Esophagus muscularis mucosa (tissue), 4 donors: ENCODE data around the gene MAGI1. TPM values are rescaled to one million over a fixed set of nuclear protein-coding genes. Genes with fewer than 3 reads are reported as not detected.

Source experiments
- DNase-seq: peaks from one replicate; pipeline ENCODE4 v3.0.0-alpha.2; 2017; ENCODE audit errors: extremely low spot score
- H3K27ac ChIP-seq, 4 donors: fragments of 200-600 bp; sonication (generic); replicated peaks in 1 of 4; 1 replicate in 3 of 4; 2 replicates in 1 of 4; pipeline ENCODE4 v1.5.1; 2016 to 2019; ENCODE audit warnings: mild to moderate bottlenecking in 1 of 4
- H3K27me3 ChIP-seq, 4 donors: fragments of 200-600 bp; sonication (generic); one replicate each; pipeline versions ENCODE4 v1.5.1 to v1.6.0; 2016 to 2019
- H3K36me3 ChIP-seq, 4 donors: fragments of 200-600 bp; sonication (generic); one replicate each; pipeline ENCODE4 v1.5.1; 2016 to 2019
- H3K4me1 ChIP-seq, 4 donors: fragments of 200-600 bp; sonication (generic); one replicate each; pipeline ENCODE4 v1.5.1; 2016 to 2019
- H3K4me3 ChIP-seq, 4 donors: fragments of 200-600 bp; sonication (generic); 1 replicate in 2 of 4; 2 replicates in 2 of 4; pipeline ENCODE4 v1.5.1; 2016 to 2019; ENCODE audit warnings: mild to moderate bottlenecking in 4 of 4, moderate library complexity in 1 of 4
- H3K9me3 ChIP-seq, 4 donors: fragments of 200-600 bp; sonication (generic); 1 replicate in 3 of 4; 2 replicates in 1 of 4; pipeline ENCODE4 v1.5.1; 2016 to 2019
- CTCF ChIP-seq, 3 experiments: fragments of 200-600 bp in 2 of 3; fragments of 450-650 bp in 1 of 3; sonication (generic) in 2 of 3; IDR thresholded peaks; one replicate each; pipeline ENCODE4 v1.5.1; 2017 to 2019; ENCODE audit warnings: antibody characterized with exemption in 3 of 3, mild to moderate bottlenecking in 2 of 3, moderate library complexity in 1 of 3
- EP300 ChIP-seq: sonication (generic); formaldehyde crosslinking; IDR thresholded peaks from one replicate; pipeline ENCODE4 v1.6.1; 2017; ENCODE audit warnings: antibody characterized with exemption
- POLR2A ChIP-seq: fragments of 450-650 bp; IDR thresholded peaks from one replicate; pipeline ENCODE4 v1.6.1; 2017; ENCODE audit warnings: antibody characterized with exemption, moderate library complexity, mild to moderate bottlenecking, low read depth
- POLR2AphosphoS5 ChIP-seq, 2 donors: sonication (generic); formaldehyde crosslinking; IDR thresholded peaks; one replicate each; pipeline ENCODE4 v1.6.1; 2017; ENCODE audit warnings: antibody characterized with exemption in 2 of 2
- WGBS: methylation state at CpG from one replicate; pipeline ENCODE4 v1.1.5; 2018; 5-methylcytosine and 5-hydroxymethylcytosine counted together
- intact Hi-C: fragments of 100-400 bp; cut with DNase I; formaldehyde crosslinking; loops from one replicate; pipeline ENCODE4 v1.15.1; 2023
- total RNA-seq, 4 donors: library from RNA; depleted of rRNA; stranded (reverse); fragments of >200 nt; gene quantifications; one replicate each; pipeline versions ENCODE4 v1.1.0 to v1.2.1, GENCODE V29; 2016

MAGI1 gene
- total RNA-seq, 4 donors from 2014 or later, result 17.1 to 35.1 (median 25.2) TPM

DNA sequence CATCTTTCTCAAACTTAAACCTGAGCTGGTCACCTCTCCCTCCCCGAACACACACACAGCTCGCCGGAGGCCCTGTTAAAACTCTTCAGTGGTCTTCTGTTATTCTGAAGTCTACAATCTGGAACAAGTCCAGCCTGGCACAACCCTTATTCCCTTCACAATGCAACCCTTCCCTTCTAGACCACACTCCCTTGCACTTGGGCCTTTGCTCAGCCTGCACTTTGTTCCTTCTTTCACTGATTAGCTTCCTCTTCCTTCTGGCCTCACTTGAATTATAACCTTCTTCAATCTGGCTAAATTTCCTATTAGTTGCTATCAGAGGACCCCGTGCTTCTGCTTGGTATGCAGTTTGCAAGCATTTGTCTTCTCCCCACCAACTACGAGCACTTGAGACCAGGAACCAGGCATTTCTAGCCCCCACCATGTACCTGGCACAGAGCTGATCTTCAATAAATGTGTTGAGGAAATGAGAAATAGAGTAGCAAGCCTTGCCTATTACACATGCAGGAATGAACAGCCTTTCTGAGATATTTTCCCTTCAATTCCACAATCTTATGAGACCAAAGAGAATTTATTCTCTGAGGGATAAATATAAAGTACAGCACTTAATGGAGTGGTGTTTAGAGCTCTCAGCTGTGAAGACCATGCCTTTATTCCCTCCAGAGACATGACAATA, 687.8 kb downstream of the MAGI1 start:
- WGBS, result 77% methylated on average over 5 of the region's 5 CpGs
- no peak for TF ChIP-seq EP300
- TF ChIP-seq CTCF (IDR thresholded peaks at IDR 0.05), result no peak
- no peak for TF ChIP-seq POLR2AphosphoS5 (IDR thresholded peaks at IDR 0.05)
- no peak for TF ChIP-seq POLR2A
- Histone ChIP-seq H3K36me3 (no peaks in the 10 kb centered on the region), H3K4me3 (no peak overlapping the region), H3K27ac (no peak overlapping the region), H3K9me3 (no peaks in the 10 kb centered on the region), H3K4me1 (peaks cover 0 to 9% (median 5%) of the 10 kb centered on the region in 4 donors), H3K27me3 (no peaks in the 10 kb centered on the region)
- intact Hi-C loops, result loop anchor here (5.0 kb wide), 1 partner anchor 619 kb away; no protein-coding TSS in a partner anchor
- no peak for DNase-seq

GRCh38 chr3:65348398-65348995, 690.2 kb downstream of the MAGI1 start:
- intact Hi-C loops, result no loop called here

GRCh38 chr3:65347166-65347565, 691.6 kb downstream of the MAGI1 start:
- no peaks in the 10 kb centered on the region for H3K36me3 ChIP-seq
- no peaks in the 10 kb centered on the region for H3K9me3 ChIP-seq
- no peaks in the 10 kb centered on the region for H3K4me1 ChIP-seq
- no peak for DNase-seq
- intact Hi-C loops, result no loop called here
- no peak overlapping the region for H3K27ac ChIP-seq
- H3K4me3 ChIP-seq, result no peak overlapping the region
- no peaks in the 10 kb centered on the region for H3K27me3 ChIP-seq
- 79% methylated on average over 1 of the region's 1 CpG for WGBS
- no peak for TF ChIP-seq CTCF (IDR thresholded peaks at IDR 0.05)
- no peak for TF ChIP-seq POLR2AphosphoS5 (IDR thresholded peaks at IDR 0.05)
- no peak for TF ChIP-seq POLR2A
- TF ChIP-seq EP300, result no peak

More at GRCh38 chr3:65348398-65348995, 690.2 kb downstream of the MAGI1 start:
- H3K36me3 ChIP-seq, result no peaks in the 10 kb centered on the region
- DNase-seq, result no peak
- TF ChIP-seq POLR2AphosphoS5 (IDR thresholded peaks at IDR 0.05), result no peak
- no peak for TF ChIP-seq EP300
- no peak overlapping the region for H3K27ac ChIP-seq
- H3K27me3 ChIP-seq, result no peaks in the 10 kb centered on the region
- WGBS, result 89% methylated on average over 8 of the region's 8 CpGs
- H3K4me1 ChIP-seq, result peaks cover 0 to 9% (median 5%) of the 10 kb centered on the region in 4 donors
- H3K4me3 ChIP-seq, result no peak overlapping the region
- no peaks in the 10 kb centered on the region for H3K9me3 ChIP-seq

GRCh38 chr3:65344846-65345245, 693.9 kb downstream of the MAGI1 start:
- no peak for TF ChIP-seq CTCF (IDR thresholded peaks at IDR 0.05)
- no peak for TF ChIP-seq POLR2AphosphoS5 (IDR thresholded peaks at IDR 0.05)
- TF ChIP-seq EP300, result no peak
- TF ChIP-seq POLR2A, result no peak
- Histone ChIP-seq H3K4me1 (no peaks in the 10 kb centered on the region), H3K36me3 (no peaks in the 10 kb centered on the region), H3K9me3 (no peaks in the 10 kb centered on the region), H3K4me3 (no peak overlapping the region), H3K27ac (no peak overlapping the region), H3K27me3 (no peaks in the 10 kb centered on the region)
- intact Hi-C loops, result no loop called here
- 98% methylated on average over 2 of the region's 2 CpGs for WGBS
- DNase-seq, result no peak

DNA sequence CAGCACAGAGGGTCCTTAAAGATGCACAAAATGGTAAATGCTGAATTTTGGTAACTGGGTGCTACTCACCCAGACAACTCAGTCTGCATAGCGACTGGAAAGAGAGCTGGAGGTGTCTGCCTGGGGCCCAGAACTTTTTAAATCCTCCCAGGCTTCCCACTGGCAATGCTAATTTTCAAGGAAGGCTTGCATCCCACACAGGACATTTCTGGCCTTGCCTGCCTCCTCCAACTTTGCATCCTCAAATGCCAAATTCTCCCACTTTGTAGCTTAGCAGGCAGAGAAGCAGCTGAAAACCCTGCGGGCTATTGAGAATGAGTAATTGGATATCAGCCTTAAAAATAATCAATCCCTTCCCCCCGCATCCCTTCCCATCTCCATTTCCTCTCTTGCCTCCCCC, 694.3 kb downstream of the MAGI1 start:
- 80% methylated on average over 3 of the region's 3 CpGs for whole genome bisulfite sequencing
- no peak for DNase-seq
- H3K4me1 ChIP-seq, result no peaks in the 10 kb centered on the region
- H3K36me3 ChIP-seq, result no peaks in the 10 kb centered on the region
- intact Hi-C loops, result no loop called here
- H3K4me3 ChIP-seq, result no peak overlapping the region
- H3K27ac ChIP-seq, result no peak overlapping the region
- no peak for TF ChIP-seq EP300
- no peak for TF ChIP-seq POLR2AphosphoS5 (IDR thresholded peaks at IDR 0.05)
- no peak for TF ChIP-seq POLR2A
- no peak for TF ChIP-seq CTCF (IDR thresholded peaks at IDR 0.05)
- H3K9me3 ChIP-seq, result no peaks in the 10 kb centered on the region
- H3K27me3 ChIP-seq, result no peaks in the 10 kb centered on the region
